ENCODE results near the gene PITHD1. TPM values are rescaled to one million over a fixed set of nuclear protein-coding genes. Genes with fewer than 3 reads are reported as not detected.
"Not testable (repeated sequence)": the region's sequence is repeated elsewhere in the genome, so short reads cannot be mapped to it uniquely, and the experiment has no call there.

Gene PITHD1
- polyA plus RNA-seq, 3 donors: 23.6 to 41.9 (median 38.8) TPM

DNA sequence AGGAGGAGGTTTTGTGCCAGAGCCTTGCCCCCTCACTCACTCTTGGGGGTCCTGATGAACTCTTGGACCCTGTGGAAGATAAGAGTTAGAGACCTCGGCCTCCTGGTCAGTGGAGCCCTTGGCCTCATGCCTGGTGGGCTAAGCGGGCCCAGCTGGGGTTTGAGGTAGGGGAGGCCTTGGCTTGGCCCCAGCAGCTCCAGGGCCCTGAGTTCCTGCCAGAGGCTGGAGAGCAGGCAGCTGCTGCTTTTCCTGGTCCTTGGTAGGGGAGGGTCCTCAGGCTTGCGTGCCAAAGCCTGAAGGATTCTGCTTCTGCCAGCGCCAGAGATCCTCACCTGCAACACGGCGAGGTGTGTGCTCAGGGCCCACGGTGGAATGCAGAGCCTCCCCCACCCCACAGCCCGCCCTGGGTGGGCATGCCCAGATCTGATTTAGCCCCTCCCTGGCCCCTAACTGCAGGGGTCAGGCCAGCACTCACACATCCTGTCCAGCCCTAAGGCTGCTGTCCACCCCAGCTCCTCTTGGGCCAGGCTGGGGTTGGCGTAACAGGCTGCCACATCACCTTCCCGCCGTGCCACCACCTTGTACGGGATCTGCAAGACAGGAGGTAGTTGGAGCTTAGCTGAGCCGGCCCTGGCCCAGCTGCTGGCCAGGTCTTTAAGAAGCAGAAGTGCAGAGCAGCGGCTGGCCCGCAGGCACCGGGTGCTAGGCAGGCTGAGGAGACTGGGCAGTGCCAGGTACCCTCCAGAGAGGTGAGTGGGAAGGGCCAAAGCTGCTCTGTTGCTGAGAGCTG is 17.7 kb downstream of the PITHD1 start:
- 70 to 80% (median 77%) methylated on average over 16 of the region's 16 CpGs for WGBS, 3 donors
- no peak overlapping the region for H3K27ac ChIP-seq (ENCODE audit: low read depth, low read length)

DNA sequence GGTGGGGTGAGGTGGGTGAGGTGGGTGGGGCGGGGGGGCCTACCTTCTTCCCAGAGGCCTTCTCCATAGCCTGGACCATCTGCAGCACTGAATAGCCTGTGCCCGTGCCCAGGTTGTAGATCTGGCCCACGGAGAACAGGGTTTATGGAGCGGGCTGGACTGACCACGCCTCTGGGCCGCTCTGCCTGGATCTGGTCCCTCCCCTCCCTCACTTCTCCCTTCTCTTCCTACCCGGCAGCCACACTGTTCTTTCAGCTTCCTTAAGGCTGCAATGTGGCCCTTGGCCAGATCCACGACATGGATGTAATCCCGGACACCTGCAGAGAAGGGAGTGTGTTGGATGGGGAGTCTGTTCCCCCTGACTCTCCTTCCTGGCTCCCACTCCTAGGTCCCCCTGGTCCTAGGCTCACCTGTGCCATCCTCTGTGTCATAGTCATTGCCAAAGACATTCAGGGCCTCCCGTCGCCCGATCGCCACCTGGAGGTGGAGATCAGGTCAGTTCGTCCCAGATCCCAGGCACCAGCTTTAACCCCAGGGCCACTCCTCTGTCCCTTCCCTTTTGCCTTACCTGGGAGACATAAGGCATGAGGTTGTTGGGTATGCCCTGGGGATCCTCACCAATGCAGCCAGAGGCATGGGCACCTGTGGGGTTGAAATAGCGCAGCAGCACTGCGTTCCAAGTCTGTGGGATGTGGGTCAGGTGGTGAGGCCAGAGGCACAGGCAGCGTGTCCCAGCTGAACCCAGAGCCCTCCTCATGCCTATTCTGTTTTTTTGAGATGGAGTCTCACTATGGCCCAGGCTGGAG is 18.5 kb downstream of the PITHD1 start:
- 55 to 76% (median 73%) methylated on average over 15 to 17 of the region's 17 CpGs for WGBS, 3 donors
- no peak overlapping the region for H3K27ac ChIP-seq (ENCODE audit: low read depth, low read length)

DNA sequence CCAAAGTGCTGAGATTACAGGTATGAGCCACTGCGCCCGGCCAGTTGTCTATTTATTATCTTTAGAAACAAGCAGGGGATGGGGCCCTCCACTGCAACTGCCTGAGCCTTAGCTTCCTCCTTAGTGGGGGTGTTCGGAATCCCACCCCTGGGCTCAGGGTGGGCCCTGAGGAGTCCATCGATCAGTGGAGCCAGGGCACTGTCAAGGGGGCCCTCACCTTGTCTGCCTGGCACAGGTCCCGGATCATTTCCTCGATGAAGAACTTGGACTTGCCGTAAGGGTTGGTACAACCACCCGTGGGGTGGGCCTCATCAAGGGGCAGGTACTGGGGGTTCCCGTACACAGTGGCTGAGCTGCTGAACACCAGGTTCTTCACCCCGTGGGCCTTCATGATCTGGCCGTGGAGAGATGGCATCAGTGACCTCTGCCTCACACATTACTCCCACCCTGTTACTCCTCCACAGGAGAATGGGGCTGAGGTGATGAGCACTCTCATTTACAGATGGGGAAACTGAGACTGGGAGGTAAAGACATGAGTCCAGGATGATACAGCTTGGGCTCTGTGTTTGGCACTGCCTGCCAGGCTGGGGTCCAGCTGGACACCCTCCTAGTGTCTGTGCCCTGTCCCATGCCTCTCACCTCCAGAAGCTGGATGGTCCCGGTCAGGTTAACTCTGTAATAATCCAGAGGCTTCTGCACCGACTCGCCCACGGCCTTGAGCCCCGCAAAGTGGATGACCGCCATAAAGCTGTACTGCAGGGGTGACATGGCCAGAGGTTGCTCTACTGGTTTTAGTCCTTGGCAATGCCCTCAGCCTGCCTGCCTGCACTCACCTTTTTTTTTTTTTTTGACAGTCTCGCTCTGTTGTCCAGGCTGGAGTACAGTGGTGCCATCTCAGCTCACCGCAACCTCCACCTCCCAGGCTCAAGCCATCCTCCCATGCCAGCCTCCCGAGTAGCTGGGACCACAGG is 19.5 kb downstream of the PITHD1 start:
- no peak overlapping the region for H3K27ac ChIP-seq (ENCODE audit: low read depth, low read length)
- WGBS, 3 donors: 61 to 85% (median 83%) methylated on average over 20 of the region's 20 CpGs

GRCh38 chr1:23798662-23799142 is 20.5 kb downstream of the PITHD1 start:
- WGBS, 3 donors: 71 to 85% (median 85%) methylated on average over 12 of the region's 12 CpGs
- no peak overlapping the region for H3K27ac ChIP-seq (ENCODE audit: low read depth, low read length)

DNA sequence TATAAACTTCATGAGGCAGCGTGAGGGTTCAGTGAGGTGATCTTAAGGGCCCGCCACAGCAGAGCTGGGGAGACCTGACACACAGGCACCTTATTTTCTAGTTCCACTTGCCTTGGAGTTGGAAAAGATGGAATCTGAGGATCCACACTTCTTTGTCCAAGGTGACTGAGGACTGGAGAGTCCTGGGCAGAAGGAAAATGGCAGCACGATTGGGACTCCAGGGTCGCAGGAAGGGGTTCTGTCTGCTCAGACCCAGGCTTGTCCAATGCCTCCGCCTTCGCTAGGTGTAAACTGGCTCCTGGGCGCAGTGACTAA is 21.0 kb downstream of the PITHD1 start:
- 53 to 80% (median 69%) methylated on average over 7 of the region's 7 CpGs for WGBS, 3 donors
- no peak overlapping the region for H3K27ac ChIP-seq (ENCODE audit: low read depth, low read length)

DNA sequence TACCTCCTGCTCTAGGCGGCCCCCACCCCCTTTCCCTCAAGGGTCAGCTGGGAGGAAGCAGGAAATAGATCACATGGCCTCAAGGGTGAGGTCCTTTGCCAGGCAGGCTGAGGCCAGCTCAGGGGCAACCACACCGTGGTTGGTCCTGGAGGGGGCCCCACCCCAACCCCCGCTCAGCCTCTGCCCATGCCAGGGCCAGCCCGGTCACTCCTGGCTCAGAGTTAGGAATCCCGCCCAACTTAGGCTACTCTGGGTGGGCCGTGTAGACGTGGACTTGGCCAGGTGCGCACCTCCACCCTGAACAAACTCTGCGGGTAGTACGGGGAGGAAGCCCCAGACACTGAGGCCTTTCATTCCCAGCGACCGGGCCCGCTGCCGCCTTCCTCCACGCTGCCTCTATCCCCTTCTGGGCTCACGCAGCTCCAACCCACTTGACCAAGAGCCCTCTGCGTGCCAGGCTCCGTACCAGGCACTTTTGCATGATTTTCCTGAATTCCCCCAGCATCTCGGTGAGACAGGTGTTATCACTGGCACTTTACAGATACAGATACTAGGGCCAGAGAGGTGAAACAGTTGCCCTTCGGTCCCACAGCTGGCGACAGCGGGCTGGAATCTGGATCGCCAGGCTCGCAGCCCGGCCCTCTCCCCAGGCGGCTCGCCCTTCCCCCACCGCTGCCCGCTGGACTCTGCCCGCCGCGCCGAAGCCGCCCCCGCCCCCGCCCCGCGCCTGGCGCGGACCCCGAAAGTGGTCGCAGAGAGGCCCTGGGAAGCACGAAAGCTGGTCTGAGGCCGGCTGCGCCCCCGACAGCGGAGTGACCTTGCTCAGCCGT is 21.6 kb downstream of the PITHD1 start:
- no peak overlapping the region for H3K27ac ChIP-seq (ENCODE audit: low read depth, low read length)
- 2 to 4% (median 3%) methylated on average over 44 to 48 of the region's 48 CpGs for WGBS, 3 donors

- H3K27ac ChIP-seq (ENCODE audit: low read depth, low read length): no peak within 1 kb of the TSS
- 0 to 1% (median 1%) methylated on average over 57 to 82 of the region's 82 CpGs for WGBS, 3 donors
These were observed 22.5 kb downstream of the PITHD1 start, which contains the start of gene GALE for GRCh38 chr1:23800400-23801337. Gene GALE, minus strand, starts transcription at chr1:23800754. Its CDS starts 1,747 bp downstream, at chr1:23799007.

- WGBS, 3 donors: 19 to 26% (median 25%) methylated on average over 19 of the region's 19 CpGs
- no peak overlapping the region for H3K27ac ChIP-seq (ENCODE audit: low read depth, low read length)
These were observed 23.1 kb downstream of the PITHD1 start for GRCh38 chr1:23801338-23801748.

DNA sequence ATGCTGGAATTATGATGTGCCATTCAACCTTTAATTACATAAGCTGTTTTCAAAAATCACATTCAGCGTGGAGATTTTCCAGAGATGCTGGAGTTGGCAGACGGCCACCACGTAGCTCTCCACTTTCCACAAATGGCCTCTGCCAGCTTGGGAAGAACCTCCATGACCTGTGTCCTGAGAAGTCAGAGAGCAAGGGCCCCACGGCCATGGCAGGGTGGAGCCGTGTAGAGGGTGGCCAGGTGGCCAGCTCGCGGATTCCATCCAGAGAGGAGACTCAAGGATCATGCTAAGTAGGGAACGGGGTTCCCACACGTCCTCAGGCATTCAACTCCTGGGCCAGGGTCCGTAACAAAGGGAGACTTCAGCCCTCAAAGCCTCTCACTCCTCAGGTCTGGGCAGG is 23.7 kb downstream of the PITHD1 start:
- 56 to 70% (median 69%) methylated on average over 10 of the region's 10 CpGs for WGBS, 3 donors
- H3K27ac ChIP-seq (ENCODE audit: low read depth, low read length): no peak overlapping the region

DNA sequence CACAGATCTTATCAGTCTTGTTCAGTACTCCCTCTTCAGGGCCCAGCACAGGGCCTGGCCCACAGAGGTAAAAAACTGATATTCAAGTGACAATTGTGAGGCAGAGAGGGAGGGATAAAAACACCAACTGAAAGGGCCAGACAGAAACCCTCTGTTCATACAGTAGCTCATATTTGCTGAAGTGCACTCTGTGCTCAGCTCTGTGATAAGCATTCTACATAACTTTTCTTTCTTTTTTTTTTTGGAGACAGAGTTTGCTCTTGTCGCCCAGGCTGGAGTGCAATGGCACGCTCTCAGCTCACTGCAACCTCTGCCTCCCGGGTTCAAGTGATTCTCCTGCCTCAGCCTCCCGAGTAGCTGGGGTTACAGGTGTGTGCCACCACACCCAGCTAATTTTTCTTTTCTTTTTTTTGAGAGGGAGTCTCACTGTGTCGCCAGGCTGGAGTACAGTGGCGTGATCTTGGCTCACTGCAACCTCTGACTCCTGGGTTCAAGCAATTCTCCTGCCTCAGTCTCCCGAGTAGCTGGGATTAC is 24.7 kb downstream of the PITHD1 start:
- WGBS, 3 donors: 93 to 98% (median 96%) methylated on average over 7 of the region's 7 CpGs

GRCh38 chr1:23803674-23804073 is 25.5 kb downstream of the PITHD1 start:
- 91 to 94% (median 93%) methylated on average over 5 of the region's 5 CpGs for WGBS, 3 donors

More for the DNA sequence above, 24.7 kb downstream of the PITHD1 start:
- not testable (repeated sequence) for H3K27ac ChIP-seq (ENCODE audit: low read depth, low read length)

DNA sequence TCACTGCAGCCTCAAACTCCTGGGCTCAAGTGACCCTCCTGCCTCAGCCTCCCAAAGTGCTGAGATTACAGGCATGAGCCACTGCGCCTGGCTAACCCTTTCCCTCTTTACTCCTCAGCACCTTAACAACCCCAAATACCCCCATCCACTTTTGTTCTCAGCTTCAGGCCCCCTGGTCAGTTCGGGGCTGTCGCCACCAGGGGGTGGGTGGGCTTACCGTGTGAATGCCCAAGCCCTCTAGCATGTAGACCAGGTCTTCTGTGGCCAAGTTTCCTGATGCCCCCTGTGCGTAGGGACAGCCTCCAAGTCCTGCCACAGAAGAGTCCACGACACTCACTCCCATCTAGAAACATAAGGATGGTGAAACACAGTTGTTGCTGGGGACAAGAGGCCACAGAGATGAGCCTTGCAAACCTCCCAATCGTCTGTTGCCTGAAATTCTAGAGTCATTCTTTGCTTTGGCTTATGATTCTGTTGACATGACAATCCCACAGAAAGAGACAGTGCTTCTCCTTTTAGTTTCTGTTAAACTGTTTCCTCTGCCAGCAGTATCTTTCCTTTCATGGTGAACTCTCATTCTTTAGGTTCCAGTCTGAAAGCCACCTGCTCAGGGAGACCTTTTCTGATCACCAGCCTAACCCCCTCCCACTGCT is 26.1 kb downstream of the PITHD1 start:
- H3K27ac ChIP-seq (ENCODE audit: low read depth, low read length): no peak overlapping the region
- WGBS, 3 donors: 71 to 83% (median 74%) methylated on average over 7 of the region's 7 CpGs

More at GRCh38 chr1:23803674-23804073, 25.5 kb downstream of the PITHD1 start:
- no peak overlapping the region for H3K27ac ChIP-seq (ENCODE audit: low read depth, low read length)

- no peak overlapping the region for H3K27ac ChIP-seq (ENCODE audit: low read depth, low read length)
- WGBS, 3 donors: 94 to 98% (median 96%) methylated on average over 2 of the region's 2 CpGs
These were observed 26.8 kb downstream of the PITHD1 start for GRCh38 chr1:23805025-23805424.

GRCh38 chr1:23806280-23806679 is 28.1 kb downstream of the PITHD1 start:
- no peak overlapping the region for H3K27ac ChIP-seq (ENCODE audit: low read depth, low read length)
- 72 to 82% (median 75%) methylated on average over 6 of the region's 6 CpGs for WGBS, 3 donors

- no peak overlapping the region for H3K27ac ChIP-seq (ENCODE audit: low read depth, low read length)
- WGBS, 3 donors: 41 to 83% (median 42%) methylated on average over 3 of the region's 3 CpGs
These were observed 29.2 kb downstream of the PITHD1 start for GRCh38 chr1:23807453-23807852.

- 14 to 35% (median 32%) methylated on average over 6 of the region's 6 CpGs for WGBS, 3 donors
These were observed 31.5 kb downstream of the PITHD1 start for GRCh38 chr1:23809751-23810171.

More at GRCh38 chr1:23809751-23810171, 31.5 kb downstream of the PITHD1 start:
- no peak overlapping the region for H3K27ac ChIP-seq (ENCODE audit: low read depth, low read length)

Measured in adipose tissue (tissue), 3 donors.